Fibroblast of skin of right quadriceps (primary cell): ENCODE data around the gene CDC14B.
A peak's percentile ranks its signal among the peaks of the same experiment; 100 is the strongest.
"Not testable (repeated sequence)": the region's sequence is repeated elsewhere in the genome, so short reads cannot be mapped to it uniquely, and the experiment has no call there.

ENCODE experiments used
- DNase-seq: peaks from one replicate; pipeline ENCODE4 v3.0.0-alpha.2; 2013

Gene CDC14B

DNA sequence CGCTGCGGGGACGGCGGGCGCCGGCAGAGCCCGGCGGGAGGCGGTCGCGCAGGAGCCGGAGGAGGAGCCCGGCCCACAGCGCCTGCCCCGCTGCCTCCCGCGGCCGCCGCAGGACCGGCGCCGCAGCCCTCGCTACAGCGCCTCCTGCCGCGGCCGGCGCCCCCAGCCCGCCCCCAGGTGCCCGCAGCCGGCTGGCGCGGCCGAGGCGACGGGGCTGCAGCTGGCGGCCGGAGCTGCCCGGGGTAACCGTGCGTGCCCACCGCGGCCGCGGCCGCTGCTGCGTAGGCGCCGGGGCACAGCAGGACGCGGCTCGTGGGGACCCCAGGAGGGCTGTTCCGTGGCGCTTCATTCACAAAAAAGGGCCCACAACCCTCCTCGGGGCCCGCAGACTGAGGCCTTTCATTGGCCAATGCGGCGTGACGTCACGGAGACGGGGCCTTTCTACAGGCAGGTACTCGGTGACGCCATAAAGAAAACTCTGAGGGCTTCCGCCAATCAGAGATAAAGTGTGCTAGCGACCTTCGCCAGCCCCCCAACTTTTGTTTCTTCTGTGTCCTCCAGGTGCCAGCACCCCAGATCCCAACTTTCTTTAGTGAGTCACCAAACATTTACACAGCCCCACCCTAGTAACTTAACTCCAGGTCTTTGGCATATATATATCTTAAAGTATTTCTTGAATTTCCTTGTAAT, at the start of gene CDC14B:
CDC14B (minus strand) TSS at position 353 of the 690 bp plus-strand sequence. CDS start 465 bp downstream, outside the sequence.
- peak; percentile 92 for DNase-seq

DNA sequence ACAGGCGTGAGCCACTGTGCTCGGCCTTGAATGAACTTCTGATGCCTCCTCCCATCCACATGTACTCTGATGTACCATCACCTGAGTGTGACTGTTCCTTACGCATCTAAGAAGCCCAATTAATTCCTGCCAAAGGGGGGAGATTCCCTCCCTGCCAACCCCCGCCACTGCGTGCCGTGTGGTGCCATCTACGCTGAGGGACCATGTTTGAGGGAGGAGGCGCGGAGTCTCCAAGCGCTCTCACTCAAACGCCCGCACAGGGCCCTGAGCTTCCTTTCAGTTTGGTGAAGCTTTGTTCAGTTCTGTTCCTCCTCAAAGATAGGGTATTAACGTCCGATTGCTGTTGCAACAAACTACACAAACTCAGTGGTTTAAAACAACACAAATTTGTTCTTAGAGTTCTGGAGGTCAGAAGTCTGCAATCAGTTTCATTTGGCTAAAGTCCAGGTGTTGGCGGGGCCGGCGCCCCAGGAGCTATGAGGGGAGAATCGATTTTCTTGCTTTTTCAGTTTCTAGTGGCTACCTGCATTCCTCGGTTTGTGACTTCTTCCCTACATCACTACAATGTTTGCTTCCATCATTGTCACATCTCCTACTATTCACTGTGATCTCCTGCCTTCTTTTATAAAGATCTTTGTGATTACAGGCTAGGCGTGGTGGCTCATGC, 49.4 kb upstream of the CDC14B start:
- DNase-seq = no peak

DNA sequence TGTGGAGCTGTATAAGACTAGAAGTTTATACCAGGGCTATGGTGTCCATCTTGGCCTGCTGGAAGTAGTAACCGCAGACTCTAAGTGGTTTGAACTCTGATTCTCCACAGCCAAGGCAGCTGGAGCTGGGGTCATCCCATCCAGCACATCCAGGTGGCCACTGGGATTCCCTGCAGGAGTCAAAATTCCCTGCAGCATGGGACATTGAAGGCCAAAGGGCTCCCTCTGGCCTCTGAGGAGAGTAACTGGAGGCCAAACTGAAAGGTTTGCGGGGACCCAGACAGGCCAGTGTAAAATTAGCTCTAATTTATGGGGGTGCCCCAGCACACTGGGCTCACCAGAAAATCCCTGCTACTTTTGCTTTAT, 47.7 kb upstream of the CDC14B start:
- no peak for DNase-seq

DNA sequence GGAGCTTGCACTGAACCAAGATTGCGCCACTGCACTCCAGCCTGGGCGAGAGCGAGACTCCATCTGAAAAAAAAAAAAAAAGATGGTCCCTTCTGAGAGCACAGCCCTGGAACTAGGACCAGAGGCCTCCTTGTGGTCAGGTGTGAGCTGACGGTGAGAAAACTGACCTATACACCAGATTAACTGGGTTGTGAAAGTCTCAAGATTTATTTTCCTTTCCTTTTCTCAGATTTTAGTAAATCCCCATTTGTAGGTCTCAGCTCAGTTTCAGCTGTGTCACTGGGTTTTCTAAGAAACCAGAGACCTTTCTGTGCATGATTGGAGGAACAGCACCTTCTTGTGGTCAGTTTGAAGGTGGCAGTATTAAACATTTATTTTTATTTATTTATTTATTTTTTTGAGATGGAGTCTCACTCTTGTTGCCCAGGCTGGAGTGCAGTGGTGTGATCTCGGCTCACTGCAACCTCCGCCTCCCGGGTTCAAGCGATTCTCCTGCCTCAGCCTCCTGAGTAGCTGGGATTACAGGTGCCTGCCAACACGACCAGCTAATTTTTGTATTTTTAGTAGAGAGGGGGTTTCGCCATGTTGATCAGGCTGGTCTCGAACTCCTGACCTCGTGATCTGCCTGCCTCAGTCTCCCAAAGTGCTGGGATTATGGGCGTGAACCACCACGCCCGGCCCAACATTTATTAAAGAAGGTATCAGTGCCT, 47.2 kb upstream of the CDC14B start:
- peak; percentile 71 for DNase-seq

DNA sequence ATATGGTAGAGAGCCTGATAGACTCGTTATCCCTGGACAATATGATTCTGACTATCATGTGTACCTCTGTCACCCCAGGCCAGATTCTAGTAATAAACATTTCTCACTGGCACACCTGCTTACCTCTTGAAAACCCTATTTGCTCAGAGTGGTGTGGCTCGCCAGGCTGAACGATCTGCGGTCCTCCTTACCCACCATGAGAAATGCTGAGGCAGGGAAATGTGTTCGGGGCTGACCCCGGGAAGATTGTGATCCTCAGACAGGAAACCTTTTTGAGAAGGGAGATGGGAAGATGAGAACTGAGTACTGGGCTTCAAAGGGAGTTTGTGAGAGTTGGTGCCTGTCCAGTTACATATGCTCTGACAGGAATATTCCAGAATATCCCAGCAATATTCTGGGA, 46.1 kb upstream of the CDC14B start:
- DNase-seq = no peak

DNA sequence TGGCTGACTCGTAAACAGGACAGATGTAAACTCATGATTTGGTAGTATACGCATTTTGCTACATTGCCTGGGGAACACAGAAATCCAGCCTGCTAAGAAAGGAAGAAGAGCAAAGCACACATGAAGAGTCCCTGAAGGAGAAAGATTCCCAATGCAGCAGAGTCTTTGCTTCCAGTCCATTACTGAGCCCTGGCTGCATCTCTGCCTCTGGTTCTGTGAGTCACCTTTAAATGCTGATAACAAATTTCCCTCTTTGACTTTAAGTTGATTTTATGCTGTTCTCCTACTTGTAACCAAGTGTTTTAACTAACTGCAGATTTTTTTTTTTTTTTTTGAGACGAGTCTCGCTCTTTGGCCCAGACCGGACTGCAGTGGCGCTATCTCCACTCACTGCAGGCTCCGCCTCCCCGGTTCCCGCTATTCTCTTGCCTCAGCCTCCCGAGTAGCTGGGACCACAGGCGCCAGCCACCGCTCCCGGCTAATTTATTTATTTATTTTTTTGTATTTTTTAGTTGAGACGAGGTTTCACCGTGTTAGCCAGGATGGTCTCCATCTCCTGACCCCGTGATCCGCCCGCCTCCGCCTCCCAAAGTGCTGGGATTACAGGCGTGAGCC, 44.0 kb upstream of the CDC14B start:
- DNase-seq = no peak

DNA sequence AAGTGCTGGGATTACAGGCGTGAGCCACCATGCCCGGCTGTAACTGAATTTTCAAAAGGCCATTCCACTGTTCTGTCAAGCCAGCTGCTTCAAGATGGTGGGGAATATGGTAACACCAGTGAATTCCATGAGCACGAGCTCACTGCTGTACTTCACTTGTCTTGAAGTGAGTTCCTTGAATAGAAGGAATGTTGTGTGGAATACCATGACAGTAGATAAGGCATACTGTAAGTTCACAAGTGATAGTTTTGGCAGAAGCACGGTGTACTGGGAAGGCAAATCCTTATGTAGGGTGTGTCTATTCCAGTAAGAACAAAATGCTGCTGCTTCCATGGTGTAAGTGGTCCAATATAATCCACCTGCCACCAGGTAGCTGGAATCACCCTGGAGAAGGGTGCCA, 42.1 kb upstream of the CDC14B start:
- DNase-seq = peak; percentile 25

DNA sequence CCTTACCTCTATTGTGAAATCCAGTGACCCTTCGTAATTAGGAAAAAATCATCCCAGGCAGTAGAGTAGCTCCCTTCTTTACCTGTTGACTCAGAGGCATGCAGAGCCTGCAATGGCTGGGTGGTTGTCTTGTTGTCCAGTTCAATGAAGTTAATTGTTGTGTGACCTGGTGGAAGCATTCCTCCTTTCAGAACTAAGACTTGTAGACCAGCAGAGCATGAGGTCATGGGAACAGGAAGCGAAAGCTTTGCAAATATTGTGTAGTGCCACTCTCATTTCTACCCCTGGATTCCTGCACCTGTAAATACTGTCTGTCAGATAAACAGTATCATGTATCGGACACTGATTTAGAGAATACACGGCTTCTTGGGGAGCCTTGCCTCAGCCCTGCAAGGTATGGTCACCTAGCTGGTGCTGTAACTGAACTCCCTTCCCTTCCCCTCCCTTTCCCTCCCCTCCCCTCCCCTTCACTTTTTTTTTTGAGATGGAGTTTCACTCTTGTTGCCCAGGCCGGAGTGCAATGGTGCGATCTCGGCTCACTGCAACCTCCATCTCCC, 41.1 kb upstream of the CDC14B start:
- DNase-seq = no peak

DNA sequence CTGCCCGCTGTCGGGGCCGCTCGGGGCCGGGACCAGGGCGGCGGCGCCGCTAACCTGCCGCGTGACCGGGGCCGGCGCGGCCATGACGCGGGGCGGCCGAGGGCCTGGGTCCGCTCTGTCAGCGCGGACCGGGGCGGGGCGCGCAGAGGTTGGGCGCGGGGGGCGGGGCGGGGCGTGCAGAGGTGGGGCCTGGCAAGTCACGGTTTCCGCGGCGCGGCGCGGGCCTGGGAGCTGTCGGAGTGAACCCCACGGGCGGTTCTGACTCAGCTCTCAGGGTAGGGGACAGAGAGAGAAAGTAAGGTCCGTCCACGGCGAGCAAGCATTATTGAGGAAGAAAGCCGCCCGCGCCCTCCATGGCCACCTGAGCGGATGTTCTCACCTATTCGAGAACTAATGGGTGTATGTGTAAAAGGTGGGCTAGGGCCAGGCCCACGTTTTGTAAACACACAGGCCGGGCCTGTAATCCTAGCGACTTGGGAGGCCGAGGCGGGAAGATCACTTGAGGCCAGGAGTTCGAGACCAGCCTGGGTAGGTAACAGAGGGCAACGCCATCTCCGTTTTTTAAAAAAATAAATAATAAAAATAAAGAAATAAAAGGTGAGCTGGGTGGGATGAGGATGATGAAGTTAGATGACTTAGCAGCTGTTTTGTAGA, 35.7 kb upstream of the CDC14B start, which contains the start of gene PRXL2C:
PRXL2C (minus strand) TSS at position 120 of the 654 bp plus-strand sequence; CDS start at position 84, 36 bp downstream.
- DNase-seq = peak; percentile 46

DNA sequence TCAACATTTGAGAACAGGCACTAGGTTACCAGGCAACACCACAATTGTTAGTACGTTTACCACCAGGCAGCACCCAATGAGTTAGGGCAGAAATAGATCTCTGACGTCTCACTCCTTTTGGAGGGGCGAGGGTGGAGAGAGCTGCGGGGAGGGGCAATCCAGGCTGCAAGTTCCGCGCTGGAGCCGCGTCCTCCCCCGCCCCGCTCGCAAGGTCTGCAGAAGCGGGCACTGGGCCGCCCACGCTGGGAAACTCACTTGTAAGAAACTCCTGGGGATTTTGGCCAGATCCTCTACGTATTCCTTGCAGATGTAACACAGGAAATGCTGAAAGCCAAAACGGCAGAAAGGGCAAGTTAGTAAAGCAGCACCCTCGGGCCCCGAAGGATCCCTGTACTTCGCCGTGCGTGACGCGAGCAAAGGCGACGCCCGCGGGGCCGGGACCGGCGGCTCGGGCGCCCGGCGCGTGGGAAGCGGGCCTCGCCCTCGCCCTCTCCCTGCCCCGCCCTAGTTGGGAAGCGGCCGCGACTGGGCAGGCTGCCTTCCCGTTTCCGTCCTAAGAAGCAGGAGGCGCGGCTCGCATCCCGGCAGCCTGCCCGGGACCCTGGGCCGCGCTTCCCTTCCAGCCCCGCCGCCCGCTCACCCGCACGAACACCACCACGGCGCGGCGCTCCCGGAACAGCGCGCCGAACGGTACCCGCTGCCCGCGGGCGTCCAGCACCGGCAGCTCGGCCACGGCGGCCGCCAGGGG, 35.0 kb upstream of the CDC14B start:
- peak; percentile 81 for DNase-seq

DNA sequence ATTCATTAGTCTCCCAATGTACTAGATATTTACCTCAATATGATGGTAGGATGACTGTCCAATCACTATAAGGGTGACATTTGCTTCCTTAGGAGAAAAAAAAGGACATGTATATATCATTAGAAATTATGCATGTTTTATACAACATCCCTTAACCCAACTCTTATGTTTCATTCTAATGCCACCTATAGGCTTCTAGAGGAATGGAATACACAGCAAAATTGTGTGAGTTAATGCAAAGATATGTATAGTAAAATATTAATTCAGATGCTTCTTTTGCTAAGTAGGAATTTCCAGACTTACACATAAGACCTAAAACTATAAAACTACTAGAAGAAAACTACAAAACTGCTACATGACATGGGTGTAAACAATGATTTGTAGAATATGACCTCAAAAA, 32.0 kb upstream of the CDC14B start:
- peak; percentile 41 for DNase-seq

DNA sequence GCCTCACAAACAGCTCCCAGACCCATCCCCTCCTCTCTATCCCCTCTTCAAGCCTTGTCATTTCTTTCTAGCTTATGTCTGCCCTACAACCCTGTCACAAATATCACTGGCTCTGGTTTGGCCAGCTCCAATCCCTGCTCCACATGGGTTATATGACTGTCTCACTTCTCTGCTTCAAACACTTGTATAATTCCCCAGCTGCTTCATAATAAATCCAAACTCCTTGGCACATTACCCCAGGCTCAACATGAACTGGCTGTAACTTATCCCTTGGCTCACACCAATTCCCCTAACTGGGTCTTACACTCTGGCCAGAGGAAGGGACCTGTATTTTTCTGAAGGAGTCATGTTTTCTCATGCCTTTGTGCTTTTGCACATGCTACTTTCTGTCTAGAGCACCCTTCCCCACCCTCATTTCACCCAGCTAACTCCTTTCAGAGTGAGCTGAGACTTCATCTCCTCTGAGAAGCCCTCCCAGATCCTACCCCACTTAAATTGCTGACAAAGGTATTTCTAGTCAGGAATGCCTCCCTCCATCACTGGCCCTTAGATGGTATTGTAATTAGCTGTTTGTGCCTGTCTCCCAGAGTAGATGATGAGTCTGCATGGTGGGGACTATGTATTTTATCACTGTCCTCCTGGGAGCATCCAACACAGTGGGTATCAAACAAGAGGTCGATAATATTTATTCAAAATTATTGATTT, 30.1 kb upstream of the CDC14B start:
- DNase-seq = no peak

DNA sequence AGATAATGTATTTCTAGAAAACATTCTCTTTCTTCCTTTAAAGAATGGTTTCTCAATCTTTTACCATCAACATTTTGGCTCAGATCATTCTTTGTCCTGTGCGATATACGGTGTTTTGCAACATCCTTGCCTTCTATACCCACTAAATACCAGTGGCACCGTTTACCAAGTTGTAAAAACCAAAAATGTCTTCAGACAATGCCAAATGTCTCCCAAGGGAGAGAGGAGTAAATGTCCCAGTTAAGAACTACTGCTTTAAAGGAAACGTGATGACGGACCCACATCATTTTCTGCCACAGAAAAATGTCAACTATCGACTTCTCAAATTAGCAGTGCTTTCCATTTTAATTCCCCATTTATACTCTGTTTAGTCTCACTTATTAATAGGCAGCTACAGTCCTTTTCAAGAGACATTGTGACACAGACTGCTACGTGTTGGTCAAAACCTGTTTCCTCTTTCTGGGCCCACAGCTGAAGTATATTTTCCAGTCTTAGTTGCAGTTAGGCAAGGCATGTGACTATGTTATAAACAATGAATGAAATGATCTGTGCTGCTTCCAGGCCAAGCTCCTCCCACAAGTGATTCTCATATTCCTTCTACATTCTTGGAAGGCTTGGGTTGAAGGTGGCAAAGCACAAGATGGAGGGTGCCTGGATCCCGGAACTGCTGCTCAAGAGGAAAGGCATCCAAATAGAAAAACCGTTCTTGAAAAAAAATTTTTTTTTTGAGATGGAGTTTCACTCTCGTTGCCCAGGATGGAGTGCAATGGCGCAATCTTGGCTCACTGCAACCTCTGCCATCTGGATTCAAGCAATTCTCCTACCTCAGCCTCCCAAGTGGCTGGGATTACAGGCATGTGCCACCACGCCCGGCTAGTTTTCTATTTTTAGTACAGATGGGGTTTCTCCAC, 26.7 kb upstream of the CDC14B start:
- DNase-seq = peak; percentile 83

DNA sequence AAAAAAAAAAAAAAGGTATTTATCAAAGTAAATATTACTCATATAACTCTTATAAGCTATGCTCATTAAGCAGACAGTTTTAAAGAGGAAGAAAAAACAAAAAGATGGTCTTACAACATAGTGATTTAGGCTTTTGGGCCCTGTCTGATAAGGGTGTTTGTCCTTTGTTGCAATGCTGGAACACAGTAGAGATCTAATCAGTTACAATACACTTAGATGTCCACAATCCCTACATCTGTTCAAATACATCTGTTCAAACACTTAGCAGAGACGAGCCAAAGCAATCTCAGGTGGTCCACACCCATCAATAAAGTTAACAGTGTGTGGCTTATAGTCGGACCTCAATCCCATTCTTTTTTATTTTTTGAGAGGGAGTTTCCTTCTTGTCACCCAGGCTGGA, 24.5 kb upstream of the CDC14B start:
- DNase-seq = no peak

DNA sequence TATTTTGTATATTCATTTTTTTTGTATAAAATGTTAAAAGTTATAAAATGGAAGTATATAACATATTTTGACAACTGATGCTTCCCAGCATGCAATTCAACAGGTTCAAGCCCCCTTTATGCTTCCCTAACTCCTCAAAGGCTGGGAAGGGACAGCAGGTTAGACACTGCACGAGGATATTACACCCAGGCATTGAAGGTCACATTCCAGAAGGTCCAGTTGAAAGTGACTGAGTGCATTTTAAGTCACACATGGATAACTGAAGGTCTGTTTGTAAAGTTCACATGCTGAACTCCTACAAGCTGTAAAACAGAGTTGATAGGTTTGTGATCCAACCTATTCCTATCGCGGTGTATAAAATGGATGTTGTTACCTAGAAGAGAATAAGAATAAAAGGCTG, 21.9 kb upstream of the CDC14B start:
- DNase-seq = no peak

DNA sequence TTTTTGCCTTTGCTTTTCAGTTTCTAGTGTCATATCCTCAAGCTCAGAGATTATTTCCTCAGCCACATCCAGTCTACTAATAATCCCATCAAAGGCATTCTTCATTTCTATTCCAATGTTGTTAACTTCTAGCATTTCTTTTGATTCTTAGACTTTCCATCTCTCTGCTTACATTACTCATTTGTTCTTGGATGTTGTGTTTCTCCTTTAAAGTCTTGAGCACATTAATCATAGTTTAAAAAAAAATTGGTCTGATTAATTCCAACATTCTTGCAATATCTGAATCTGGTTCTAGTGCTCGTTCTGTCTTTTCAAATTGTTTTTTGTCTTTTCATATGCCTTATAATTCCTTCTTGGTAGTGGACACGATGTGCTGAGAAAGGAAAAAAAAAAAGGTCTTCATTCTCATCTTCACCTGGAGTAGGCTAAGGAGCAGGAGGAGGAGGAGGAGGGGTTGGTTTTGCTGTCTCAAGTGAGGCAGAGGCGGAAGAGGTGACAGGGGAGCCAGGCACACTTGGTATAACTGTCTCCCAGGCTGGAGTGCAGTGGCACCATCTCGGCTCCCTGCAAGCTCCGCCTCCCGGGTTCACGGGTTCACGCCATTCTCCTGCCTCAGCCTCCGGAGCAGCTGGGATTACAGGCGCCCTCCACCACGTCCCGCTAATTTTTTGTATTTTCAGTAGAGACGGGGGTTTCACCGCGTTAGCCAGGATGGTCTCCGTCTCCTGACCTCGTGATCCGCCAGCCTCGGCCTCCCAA, 19.1 kb upstream of the CDC14B start:
- DNase-seq = no peak

DNA sequence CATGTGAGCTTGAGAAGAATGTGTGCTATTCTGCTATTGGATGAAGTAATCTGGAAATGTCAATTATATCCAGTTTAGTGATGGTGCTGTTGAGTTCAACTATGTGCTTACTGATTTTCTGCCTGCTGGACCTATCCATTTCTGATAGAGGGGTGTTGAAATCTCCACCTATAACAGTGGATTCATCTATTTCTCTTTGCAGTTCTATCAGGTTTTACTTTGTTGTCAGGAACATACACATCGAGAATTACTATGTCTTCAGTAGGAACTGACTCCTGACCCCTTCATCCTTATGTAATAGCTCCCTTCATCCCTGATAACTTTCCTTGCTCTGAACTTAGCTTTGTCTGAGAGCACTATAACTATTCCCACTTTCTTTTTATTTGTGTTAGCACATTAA, 16.7 kb upstream of the CDC14B start:
- no peak for DNase-seq

DNA sequence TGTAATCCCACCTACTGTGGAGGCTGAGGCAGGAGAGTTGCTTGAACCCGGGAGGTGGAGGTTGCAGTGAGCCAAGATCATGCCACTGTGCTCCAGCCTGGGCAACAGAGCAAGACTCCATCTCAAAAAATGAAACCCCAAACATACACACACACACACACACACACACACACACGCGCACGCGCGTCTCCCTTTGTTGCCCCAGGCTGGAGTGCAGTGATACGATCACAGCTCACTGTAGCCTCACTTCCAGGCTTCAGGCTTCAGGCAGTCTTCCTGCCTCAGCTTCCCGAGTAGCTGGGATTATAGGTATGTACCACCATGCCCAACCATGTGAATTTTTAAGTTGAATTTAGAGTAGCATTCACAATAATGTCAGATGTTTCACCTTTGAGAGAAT, 13.9 kb upstream of the CDC14B start:
- not testable (repeated sequence) for DNase-seq

DNA sequence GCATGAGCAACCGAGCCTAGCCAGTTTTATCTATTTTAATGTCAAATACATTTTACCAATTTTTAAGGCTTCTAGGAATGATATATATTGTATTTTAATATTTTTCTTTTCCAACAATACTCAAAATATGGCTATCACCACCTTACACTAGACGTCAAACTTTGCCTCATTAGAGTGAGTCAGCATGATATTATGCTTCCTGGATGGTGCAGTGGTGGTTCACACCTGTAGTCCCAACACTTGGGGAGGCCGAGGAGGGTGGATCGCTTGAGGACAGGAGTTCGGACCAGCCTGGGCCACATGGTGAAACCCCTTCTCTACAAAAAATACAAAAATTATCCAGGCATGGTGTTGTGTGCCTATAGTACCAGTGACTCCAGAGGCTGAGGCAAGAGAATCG, 7.3 kb upstream of the CDC14B start:
- no peak for DNase-seq
